Suppressor macrophage (primary cell): ENCODE results near the gene IL1RAPL1.

Experiments
- DNase-seq, 4 experiments: peaks; one replicate each; pipeline ENCODE4 v3.0.0-alpha.2; 2020 to 2022

The IL1RAPL1 gene

GRCh38 chrX:29545878-29546277 is 958.6 kb downstream of the IL1RAPL1 start:
- DNase-seq: no peak

GRCh38 chrX:29547877-29548276 is 960.6 kb downstream of the IL1RAPL1 start:
- DNase-seq: no peak

- no peak for DNase-seq
Observed at GRCh38 chrX:29553542-29553941, 966.3 kb downstream of the IL1RAPL1 start.

- DNase-seq: no peak
Observed at GRCh38 chrX:29555465-29556091, 968.3 kb downstream of the IL1RAPL1 start.

GRCh38 chrX:29560065-29560464 is 972.8 kb downstream of the IL1RAPL1 start:
- DNase-seq: no peak

GRCh38 chrX:29561417-29561816 is 974.2 kb downstream of the IL1RAPL1 start:
- no peak for DNase-seq

- DNase-seq: no peak
Observed at GRCh38 chrX:29580560-29580959, 993.3 kb downstream of the IL1RAPL1 start.

- DNase-seq: no peak
Observed at GRCh38 chrX:29581223-29581622, 994.0 kb downstream of the IL1RAPL1 start.

GRCh38 chrX:29587107-29587506 is 999.9 kb downstream of the IL1RAPL1 start:
- no peak for DNase-seq

- no peak for DNase-seq
Observed at GRCh38 chrX:29590921-29591320, 1003.7 kb downstream of the IL1RAPL1 start.

GRCh38 chrX:29604381-29604780 is 1017.1 kb downstream of the IL1RAPL1 start:
- no peak for DNase-seq

- DNase-seq: no peak
Observed at GRCh38 chrX:29617276-29617675, 1030.0 kb downstream of the IL1RAPL1 start.

GRCh38 chrX:29617725-29618124 is 1030.5 kb downstream of the IL1RAPL1 start:
- no peak for DNase-seq

- no peak for DNase-seq
Observed at GRCh38 chrX:29627833-29628232, 1040.6 kb downstream of the IL1RAPL1 start.

GRCh38 chrX:29634516-29634915 is 1047.3 kb downstream of the IL1RAPL1 start:
- DNase-seq: no peak

GRCh38 chrX:29636331-29636730 is 1049.1 kb downstream of the IL1RAPL1 start:
- DNase-seq: no peak

- DNase-seq: no peak
Observed at GRCh38 chrX:29640106-29640505, 1052.9 kb downstream of the IL1RAPL1 start.

GRCh38 chrX:29641461-29641860 is 1054.2 kb downstream of the IL1RAPL1 start:
- no peak for DNase-seq

- no peak for DNase-seq
Observed at GRCh38 chrX:29643181-29643580, 1055.9 kb downstream of the IL1RAPL1 start.

- no peak for DNase-seq
Observed at GRCh38 chrX:29648161-29648560, 1060.9 kb downstream of the IL1RAPL1 start.

GRCh38 chrX:29652484-29652883 is 1065.2 kb downstream of the IL1RAPL1 start:
- DNase-seq: no peak

- DNase-seq: no peak
Observed at GRCh38 chrX:29653721-29654120, 1066.5 kb downstream of the IL1RAPL1 start.

GRCh38 chrX:29659911-29660310 is 1072.7 kb downstream of the IL1RAPL1 start:
- no peak for DNase-seq

GRCh38 chrX:29661290-29661689 is 1074.0 kb downstream of the IL1RAPL1 start:
- peak in 2 of 4 experiments; percentile 6 to 15 for DNase-seq

- peak in 1 of 4 experiments; percentile 1 for DNase-seq
Observed at GRCh38 chrX:29662101-29662500, 1074.9 kb downstream of the IL1RAPL1 start.
